ENCODE results near the gene CEACAM4.
A peak's percentile ranks its signal among the peaks of the same experiment; 100 is the strongest.
"Not testable (repeated sequence)": the region's sequence is repeated elsewhere in the genome, so short reads cannot be mapped to it uniquely, and the experiment has no call there.

The CEACAM4 gene

GRCh38 chr19:41626877-41627276 lies at the start of gene CEACAM4:
TSS of gene CEACAM4 (minus strand) at chr19:41627074. CDS start at chr19:41626963, 111 bp downstream.
- DNase-seq: no peak

GRCh38 chr19:41671486-41671885 lies 44.6 kb upstream of the CEACAM4 start:
- TF ChIP-seq POLR2A (IDR thresholded peaks at IDR 0.05; ENCODE audit: low read length) (no peak), GATA1 (IDR thresholded peaks at IDR 0.05; ENCODE audit: low read depth, low read length) (no peak)
- no peak for DNase-seq

More at GRCh38 chr19:41626877-41627276, at the start of gene CEACAM4:
- TF ChIP-seq GATA1 (IDR thresholded peaks at IDR 0.05; ENCODE audit: low read depth, low read length) (no peak), POLR2A (IDR thresholded peaks at IDR 0.05; ENCODE audit: low read length) (no peak)

GRCh38 chr19:41670755-41671154 lies 43.9 kb upstream of the CEACAM4 start:
- TF ChIP-seq POLR2A (IDR thresholded peaks at IDR 0.05; ENCODE audit: low read length): no peak
- TF ChIP-seq GATA1 (IDR thresholded peaks at IDR 0.05; ENCODE audit: low read depth, low read length): no peak
- no peak for DNase-seq

- TF ChIP-seq POLR2A (IDR thresholded peaks at IDR 0.05; ENCODE audit: low read length) (no peak), GATA1 (IDR thresholded peaks at IDR 0.05; ENCODE audit: low read depth, low read length) (no peak)
- DNase-seq: no peak
Observed at GRCh38 chr19:41668315-41668714, 41.4 kb upstream of the CEACAM4 start.

GRCh38 chr19:41666075-41666474 lies 39.2 kb upstream of the CEACAM4 start:
- TF ChIP-seq GATA1 (IDR thresholded peaks at IDR 0.05; ENCODE audit: low read depth, low read length): no peak
- DNase-seq: no peak

- no peak for DNase-seq
- TF ChIP-seq GATA1 (IDR thresholded peaks at IDR 0.05; ENCODE audit: low read depth, low read length) (no peak), POLR2A (IDR thresholded peaks at IDR 0.05; ENCODE audit: low read length) (no peak)
Observed at GRCh38 chr19:41657157-41657556, 30.3 kb upstream of the CEACAM4 start.

- not testable (repeated sequence) for DNase-seq
Observed at GRCh38 chr19:41656756-41657155, 29.9 kb upstream of the CEACAM4 start.

GRCh38 chr19:41652250-41652649 lies 25.4 kb upstream of the CEACAM4 start:
- no peak for DNase-seq
- no peak for TF ChIP-seq POLR2A (IDR thresholded peaks at IDR 0.05; ENCODE audit: low read length)
- no peak for TF ChIP-seq GATA1 (IDR thresholded peaks at IDR 0.05; ENCODE audit: low read depth, low read length)

GRCh38 chr19:41649827-41650226 lies 23.0 kb upstream of the CEACAM4 start:
- TF ChIP-seq POLR2A (IDR thresholded peaks at IDR 0.05; ENCODE audit: low read length) (no peak), GATA1 (IDR thresholded peaks at IDR 0.05; ENCODE audit: low read depth, low read length) (no peak)
- DNase-seq: no peak

GRCh38 chr19:41646589-41647204 lies 19.8 kb upstream of the CEACAM4 start:
- peak; percentile 17 to 48 for DNase-seq
- TF ChIP-seq POLR2A (IDR thresholded peaks at IDR 0.05; ENCODE audit: low read length): no peak
- no peak for TF ChIP-seq GATA1 (IDR thresholded peaks at IDR 0.05; ENCODE audit: low read depth, low read length)

GRCh38 chr19:41641879-41642485 lies 15.1 kb upstream of the CEACAM4 start:
- DNase-seq: peak; percentile 40 to 72
- no peak for TF ChIP-seq POLR2A (IDR thresholded peaks at IDR 0.05; ENCODE audit: low read length)
- TF ChIP-seq GATA1 (IDR thresholded peaks at IDR 0.05; ENCODE audit: low read depth, low read length): no peak

- no peak for DNase-seq
- TF ChIP-seq GATA1 (IDR thresholded peaks at IDR 0.05; ENCODE audit: low read depth, low read length): no peak
- no peak for TF ChIP-seq POLR2A (IDR thresholded peaks at IDR 0.05; ENCODE audit: low read length)
Observed at GRCh38 chr19:41638641-41639081, 11.8 kb upstream of the CEACAM4 start.

GRCh38 chr19:41637484-41637883 lies 10.6 kb upstream of the CEACAM4 start:
- DNase-seq: no peak

GRCh38 chr19:41627966-41628675 lies 1.2 kb upstream of the CEACAM4 start:
- no peak for DNase-seq
- no peak for TF ChIP-seq POLR2A (IDR thresholded peaks at IDR 0.05; ENCODE audit: low read length)
- TF ChIP-seq GATA1 (IDR thresholded peaks at IDR 0.05; ENCODE audit: low read depth, low read length): no peak

More at GRCh38 chr19:41637484-41637883, 10.6 kb upstream of the CEACAM4 start:
- TF ChIP-seq POLR2A (IDR thresholded peaks at IDR 0.05; ENCODE audit: low read length) (no peak), GATA1 (IDR thresholded peaks at IDR 0.05; ENCODE audit: low read depth, low read length) (no peak)

GRCh38 chr19:41626278-41626677 lies 596 bp downstream of the CEACAM4 start:
- no peak for DNase-seq
- no peak for TF ChIP-seq POLR2A (IDR thresholded peaks at IDR 0.05; ENCODE audit: low read length)
- TF ChIP-seq GATA1 (IDR thresholded peaks at IDR 0.05; ENCODE audit: low read depth, low read length): no peak

Measured in erythroblast (primary cell).